HAP-1 (cell line): ENCODE results near the gene SOCS2.
"Not testable (repeated sequence)": the region's sequence is repeated elsewhere in the genome, so short reads cannot be mapped to it uniquely, and the experiment has no call there.

Source experiments
- DNase-seq, 2 experiments: peaks; one replicate each; pipeline ENCODE4 v3.0.0-alpha.2; 2016 to 2020; ENCODE audit warnings: low spot score in 2 of 2
- H3K27me3 ChIP-seq: fragments of 250-450 bp; sonication (Bioruptor Pico); 2 replicates; pipeline ENCODE4 v1.5.1; 2020; ENCODE audit warnings: low read depth, mild to moderate bottlenecking, moderate library complexity
- H3K36me3 ChIP-seq: fragments of 250-450 bp; sonication (Bioruptor Pico); replicated peaks from 2 replicates; pipeline ENCODE4 v1.5.1; 2020; ENCODE audit warnings: mild to moderate bottlenecking
- H3K4me1 ChIP-seq: fragments of 250-450 bp; sonication (Bioruptor Pico); 2 replicates; pipeline ENCODE4 v1.5.1; 2020; ENCODE audit warnings: mild to moderate bottlenecking
- H3K4me3 ChIP-seq: fragments of 250-450 bp; sonication (Bioruptor Pico); 2 replicates; pipeline ENCODE4 v1.5.1; 2020; ENCODE audit warnings: mild to moderate bottlenecking, moderate library complexity
- H3K9me3 ChIP-seq: fragments of 250-450 bp; sonication (Bioruptor Pico); 2 replicates; pipeline ENCODE4 v1.5.1; 2020; ENCODE audit warnings: mild to moderate bottlenecking, moderate library complexity
- in situ Hi-C: fragments of 300-500 bp; cut with MboI; formaldehyde crosslinking; loops from 3 replicates; pipeline ENCODE4 v1.14.3; 2020; ENCODE audit warnings: low sequenced_read_pairs, inconsistent platforms, mixed read lengths

Gene SOCS2

GRCh38 chr12:93616584-93617101 is 44.2 kb downstream of the SOCS2 start:
- Histone ChIP-seq H3K4me3 (no peak overlapping the region), H3K4me1 (no peaks in the 10 kb centered on the region), H3K9me3 (no peaks in the 10 kb centered on the region), H3K36me3 (no peaks in the 10 kb centered on the region), H3K27me3 (no peaks in the 10 kb centered on the region)
- DNase-seq: no peak
- in situ Hi-C loops: no loop called here

- no peaks in the 10 kb centered on the region for H3K4me1 ChIP-seq
- H3K9me3 ChIP-seq: no peaks in the 10 kb centered on the region; the same call in 1 of the 2 replicates
- in situ Hi-C loops: no loop called here
- H3K36me3 ChIP-seq: no peaks in the 10 kb centered on the region
- DNase-seq: no peak
- H3K27me3 ChIP-seq: no peaks in the 10 kb centered on the region
- no peak overlapping the region for H3K4me3 ChIP-seq
Measured at GRCh38 chr12:93618891-93619410, 46.5 kb downstream of the SOCS2 start.

- Histone ChIP-seq H3K4me3 (no peak overlapping the region), H3K36me3 (no peaks in the 10 kb centered on the region), H3K4me1 (no peaks in the 10 kb centered on the region), H3K27me3 (no peaks in the 10 kb centered on the region), H3K9me3 (no peaks in the 10 kb centered on the region; the same call in none of the 2 replicates)
- no peak for DNase-seq
- in situ Hi-C loops: no loop called here
Measured at GRCh38 chr12:93621986-93622385, 49.5 kb downstream of the SOCS2 start.

- Histone ChIP-seq H3K4me1 (no peaks in the 10 kb centered on the region), H3K9me3 (no peaks in the 10 kb centered on the region; the same call in none of the 2 replicates), H3K4me3 (no peak overlapping the region), H3K36me3 (no peaks in the 10 kb centered on the region), H3K27me3 (no peaks in the 10 kb centered on the region)
- in situ Hi-C loops: no loop called here
- DNase-seq: no peak
Measured at GRCh38 chr12:93622485-93622884, 50.0 kb downstream of the SOCS2 start.

- Histone ChIP-seq H3K4me1 (no peaks in the 10 kb centered on the region), H3K36me3 (no peaks in the 10 kb centered on the region), H3K4me3 (no peak overlapping the region), H3K9me3 (no peaks in the 10 kb centered on the region; the same call in none of the 2 replicates), H3K27me3 (no peaks in the 10 kb centered on the region)
- in situ Hi-C loops: no loop called here
- DNase-seq: no peak
Measured at GRCh38 chr12:93624595-93625294, 52.3 kb downstream of the SOCS2 start.

GRCh38 chr12:93625295-93625645 is 52.8 kb downstream of the SOCS2 start:
- H3K27me3 ChIP-seq, H3K9me3 ChIP-seq, in situ Hi-C loops, H3K36me3 ChIP-seq, H3K4me1 ChIP-seq, DNase-seq, H3K4me3 ChIP-seq: not testable (repeated sequence)

- in situ Hi-C loops: no loop called here
- no peaks in the 10 kb centered on the region for H3K4me1 ChIP-seq
- H3K27me3 ChIP-seq: no peaks in the 10 kb centered on the region
- H3K9me3 ChIP-seq: no peaks in the 10 kb centered on the region; the same call in none of the 2 replicates
- no peak overlapping the region for H3K4me3 ChIP-seq
- H3K36me3 ChIP-seq: no peaks in the 10 kb centered on the region
- no peak for DNase-seq
Measured at GRCh38 chr12:93626160-93626559, 53.7 kb downstream of the SOCS2 start.
